Skeletal muscle tissue (tissue), 4 donors: Measurements from ENCODE around the gene TIFAB. TPM values are rescaled to one million over a fixed set of nuclear protein-coding genes. Genes with fewer than 3 reads are reported as not detected.
"Not testable (repeated sequence)": the region's sequence is repeated elsewhere in the genome, so short reads cannot be mapped to it uniquely, and the experiment has no call there.

Experiments
- H3K27ac ChIP-seq: one replicate; pipeline ENCODE4 v1.7.0; 2013; ENCODE audit warnings: mild to moderate bottlenecking, low read depth, low read length, inconsistent platforms
- H3K27me3 ChIP-seq, 3 donors: one replicate each; pipeline ENCODE4 v1.7.0; 2013; ENCODE audit warnings: low read length in 3 of 3; ENCODE audit not compliant: control insufficient read depth in 3 of 3, insufficient read depth in 3 of 3
- H3K36me3 ChIP-seq, 3 donors: one replicate each; pipeline ENCODE4 v1.7.0; 2013; ENCODE audit warnings: low read length in 3 of 3; ENCODE audit not compliant: control insufficient read depth in 3 of 3, insufficient read depth in 3 of 3
- H3K4me1 ChIP-seq, 3 donors: one replicate each; pipeline ENCODE4 v1.7.0; 2013; ENCODE audit warnings: low read length in 3 of 3, mild to moderate bottlenecking in 3 of 3; ENCODE audit not compliant: control insufficient read depth in 3 of 3, insufficient read depth in 3 of 3
- H3K4me3 ChIP-seq, 3 donors: one replicate each; pipeline ENCODE4 v1.7.0; 2013; ENCODE audit warnings: low read length in 3 of 3
- H3K9ac ChIP-seq, 3 donors: one replicate each; pipeline ENCODE4 v1.7.0; 2013; ENCODE audit warnings: low read length in 3 of 3, mild to moderate bottlenecking in 3 of 3, moderate library complexity in 2 of 3, low read depth in 1 of 3
- H3K9me3 ChIP-seq, 3 donors: one replicate each; pipeline ENCODE4 v1.7.0; 2013; ENCODE audit warnings: low read length in 3 of 3; ENCODE audit not compliant: control insufficient read depth in 3 of 3
- total RNA-seq: library from RNA; depleted of rRNA; stranded (reverse); fragments of >200 nt; gene quantifications from one replicate; pipeline ENCODE4 v1.2.3, GENCODE V29; 2014
- donor health status: Osteomylitis.

Gene TIFAB
- total RNA-seq = 0.52 TPM

- Histone ChIP-seq H3K4me1 (peaks cover 0 to 4% (median 0%) of the 10 kb centered on the region in 3 donors), H3K9me3 (no peaks in the 10 kb centered on the region), H3K36me3 (no peaks in the 10 kb centered on the region), H3K27me3 (peaks cover 0 to 18% (median under 1%) of the 10 kb centered on the region in 3 donors), H3K27ac (no peak within 1 kb of the TSS), H3K9ac (no peak within 1 kb of the TSS), H3K4me3 (no peak within 1 kb of the TSS)
These were observed at the start of gene TIFAB for GRCh38 chr5:135452321-135453030. TIFAB (minus strand) TSS chr5:135452351; CDS start chr5:135449939, 2,412 bp downstream.

DNA sequence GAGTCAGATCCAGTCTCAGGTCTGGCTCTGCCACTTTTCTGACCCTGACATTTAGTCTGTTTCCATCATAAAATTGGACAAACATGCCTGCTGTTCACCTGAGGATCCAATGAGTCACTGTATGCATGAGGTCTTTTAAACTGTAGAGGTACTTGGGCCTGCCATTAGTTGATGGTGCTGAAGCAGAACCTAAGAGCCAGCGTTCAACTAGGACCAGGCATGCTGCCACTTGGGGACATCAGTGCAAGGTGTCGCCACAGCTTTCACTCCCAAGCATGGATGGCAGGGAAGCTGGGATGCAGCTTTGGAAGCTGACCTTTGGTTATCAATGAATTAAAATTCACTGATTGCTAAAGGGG, 46.5 kb upstream of the TIFAB start:
- peaks cover 1 to 3% (median 2%) of the 10 kb centered on the region in 3 donors for H3K27me3 ChIP-seq

GRCh38 chr5:135497971-135498636, 46.0 kb upstream of the TIFAB start:
- Histone ChIP-seq H3K9ac (no peak overlapping the region), H3K36me3 (no peaks in the 10 kb centered on the region), H3K27ac (no peak overlapping the region), H3K27me3 (peaks cover 2 to 3% (median 2%) of the 10 kb centered on the region in 3 donors), H3K4me3 (no peak overlapping the region), H3K9me3 (no peaks in the 10 kb centered on the region), H3K4me1 (peaks cover 0 to 16% (median 2%) of the 10 kb centered on the region in 3 donors)

More for the DNA sequence above, 46.5 kb upstream of the TIFAB start:
- H3K4me3 ChIP-seq = no peak overlapping the region
- H3K4me1 ChIP-seq = peaks cover 0 to 11% (median 2%) of the 10 kb centered on the region in 3 donors
- H3K36me3 ChIP-seq = no peaks in the 10 kb centered on the region
- H3K27ac ChIP-seq = no peak overlapping the region
- no peaks in the 10 kb centered on the region for H3K9me3 ChIP-seq
- no peak overlapping the region for H3K9ac ChIP-seq

DNA sequence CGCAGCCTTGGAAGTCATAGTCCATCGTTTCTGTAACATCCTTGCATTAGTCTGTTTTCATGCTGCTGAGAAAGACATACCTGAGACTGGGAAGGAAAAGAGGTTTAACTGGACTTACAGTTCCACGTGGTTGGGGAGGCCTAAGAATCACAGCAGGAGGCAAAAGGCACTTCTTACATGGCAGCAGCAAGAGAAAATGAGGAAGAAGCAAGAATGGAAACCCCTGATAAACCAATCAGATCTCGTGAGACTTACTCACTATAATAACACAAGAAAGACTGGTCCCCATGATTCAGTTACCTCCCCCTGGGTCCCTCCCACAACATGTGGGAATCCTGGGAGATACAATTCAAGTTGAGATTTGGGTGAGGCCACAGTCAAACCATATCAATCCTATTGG, 43.4 kb upstream of the TIFAB start:
- H3K4me3 ChIP-seq, H3K27ac ChIP-seq, H3K9me3 ChIP-seq, H3K36me3 ChIP-seq, H3K9ac ChIP-seq: not testable (repeated sequence)
- peaks cover 7 to 24% (median 23%) of the 10 kb centered on the region in 3 donors for H3K27me3 ChIP-seq
- peaks cover 0 to 18% (median 3%) of the 10 kb centered on the region in 3 donors for H3K4me1 ChIP-seq

DNA sequence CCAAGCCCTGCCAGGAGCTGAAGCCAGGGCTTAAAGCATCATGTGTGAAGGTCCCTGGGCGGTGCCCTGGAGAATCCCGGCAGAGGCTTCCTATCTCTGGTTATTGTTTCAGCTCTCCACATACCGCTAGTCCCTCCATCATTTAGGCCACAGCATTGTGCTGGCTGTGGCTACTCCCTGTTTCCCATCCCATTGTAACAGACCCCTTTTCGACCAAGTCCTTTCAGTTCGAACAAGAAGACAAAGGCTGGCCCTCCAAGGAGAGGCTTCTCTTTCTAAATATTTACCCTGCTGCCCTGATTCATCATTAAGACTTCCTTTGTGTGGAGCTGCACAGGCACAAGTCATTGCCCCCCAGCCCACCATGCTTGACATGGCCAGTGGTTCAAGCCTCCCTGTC, 42.0 kb upstream of the TIFAB start:
- Histone ChIP-seq H3K9ac (no peak overlapping the region), H3K4me1 (peaks cover 12 to 31% (median 16%) of the 10 kb centered on the region in 3 donors)

GRCh38 chr5:135493406-135494180, 41.4 kb upstream of the TIFAB start:
- no peak overlapping the region for H3K9ac ChIP-seq
- no peaks in the 10 kb centered on the region for H3K9me3 ChIP-seq
- no peak overlapping the region for H3K27ac ChIP-seq
- no peaks in the 10 kb centered on the region for H3K36me3 ChIP-seq
- peaks cover 14 to 34% (median 20%) of the 10 kb centered on the region in 3 donors for H3K4me1 ChIP-seq
- H3K27me3 ChIP-seq = peaks cover 26 to 43% (median 39%) of the 10 kb centered on the region in 3 donors
- H3K4me3 ChIP-seq = no peak overlapping the region

More for the DNA sequence above, 42.0 kb upstream of the TIFAB start:
- Histone ChIP-seq H3K27me3 (peaks cover 20 to 37% (median 37%) of the 10 kb centered on the region in 3 donors), H3K4me3 (no peak overlapping the region), H3K9me3 (no peaks in the 10 kb centered on the region), H3K36me3 (no peaks in the 10 kb centered on the region), H3K27ac (no peak overlapping the region)

DNA sequence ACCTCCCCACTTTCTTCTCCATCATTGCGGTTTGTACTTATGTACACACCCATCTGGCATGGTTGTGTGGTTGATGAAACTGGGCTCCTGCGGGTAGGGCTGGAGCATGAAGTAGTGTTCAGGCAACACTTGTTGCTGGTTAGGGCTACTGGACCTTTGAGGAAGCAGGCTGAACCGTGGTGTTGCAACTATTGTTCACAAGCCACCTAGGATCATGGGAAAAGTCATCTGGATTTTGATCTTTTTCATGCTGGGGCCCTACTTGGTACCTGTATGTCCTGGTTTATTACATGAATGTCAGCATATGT, 40.1 kb upstream of the TIFAB start:
- Histone ChIP-seq H3K36me3 (no peaks in the 10 kb centered on the region), H3K4me1 (peaks cover 14 to 34% (median 18%) of the 10 kb centered on the region in 3 donors), H3K9me3 (no peaks in the 10 kb centered on the region), H3K27me3 (peaks cover 39 to 56% (median 52%) of the 10 kb centered on the region in 3 donors), H3K9ac (no peak overlapping the region), H3K27ac (no peak overlapping the region), H3K4me3 (no peak overlapping the region)

- Histone ChIP-seq H3K27me3 (peaks cover 44 to 62% (median 57%) of the 10 kb centered on the region in 3 donors), H3K9me3 (no peaks in the 10 kb centered on the region), H3K4me1 (peaks cover 14 to 34% (median 18%) of the 10 kb centered on the region in 3 donors), H3K9ac (no peak overlapping the region), H3K4me3 (no peak overlapping the region), H3K36me3 (no peaks in the 10 kb centered on the region), H3K27ac (no peak overlapping the region)
These were observed 39.6 kb upstream of the TIFAB start for GRCh38 chr5:135491552-135492318.

GRCh38 chr5:135491038-135491551, 38.9 kb upstream of the TIFAB start:
- H3K4me3 ChIP-seq = no peak overlapping the region
- H3K9ac ChIP-seq = no peak overlapping the region
- no peaks in the 10 kb centered on the region for H3K36me3 ChIP-seq
- H3K4me1 ChIP-seq = peaks cover 14 to 34% (median 18%) of the 10 kb centered on the region in 3 donors
- H3K27ac ChIP-seq = no peak overlapping the region
- peaks cover 50 to 66% (median 62%) of the 10 kb centered on the region in 3 donors for H3K27me3 ChIP-seq
- no peaks in the 10 kb centered on the region for H3K9me3 ChIP-seq
